Measurements from ENCODE around the gene C19orf38.

The C19orf38 gene

DNA sequence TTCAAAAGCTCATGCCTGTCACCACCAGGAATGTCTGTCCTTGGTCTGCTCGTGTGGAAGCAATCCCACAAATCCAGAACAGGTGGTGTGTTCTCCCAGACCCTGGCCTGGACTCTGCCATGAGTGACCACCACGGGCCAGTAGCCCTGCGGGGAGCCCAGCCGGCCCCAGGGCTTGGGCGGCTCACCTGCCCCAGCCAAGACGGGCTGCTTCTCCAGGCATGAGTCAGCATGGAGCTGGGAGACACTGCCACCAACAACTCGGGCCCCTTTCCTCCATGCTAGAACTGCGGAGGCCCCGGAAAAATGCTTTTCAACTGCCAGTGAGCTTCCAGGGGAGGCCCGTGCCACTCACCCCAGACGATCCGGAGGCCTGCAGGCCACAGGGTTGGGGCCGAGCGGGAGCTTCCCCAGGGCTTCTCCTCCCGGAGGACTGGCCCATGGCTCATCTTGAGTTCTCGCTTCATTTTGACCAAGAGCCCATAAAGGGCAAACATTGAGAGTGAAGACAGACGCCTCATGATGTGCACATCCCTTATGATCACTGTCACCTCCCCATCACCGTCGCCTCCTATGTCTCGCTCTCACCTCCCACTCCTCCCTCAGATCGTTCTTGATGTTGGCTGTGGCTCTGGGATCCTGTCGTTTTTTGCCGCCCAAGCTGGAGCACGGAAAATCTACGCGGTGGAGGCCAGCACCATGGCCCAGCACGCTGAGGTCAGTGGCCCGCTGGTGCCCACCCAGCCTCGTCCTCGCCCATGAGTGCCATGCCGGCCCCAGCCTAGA is 63.6 kb downstream of the C19orf38 start:
- no peak for DNase-seq (ENCODE audit: low read depth)

- no peak for DNase-seq (ENCODE audit: low read depth)
These were observed 64.4 kb downstream of the C19orf38 start for GRCh38 chr19:10912619-10913018.

DNA sequence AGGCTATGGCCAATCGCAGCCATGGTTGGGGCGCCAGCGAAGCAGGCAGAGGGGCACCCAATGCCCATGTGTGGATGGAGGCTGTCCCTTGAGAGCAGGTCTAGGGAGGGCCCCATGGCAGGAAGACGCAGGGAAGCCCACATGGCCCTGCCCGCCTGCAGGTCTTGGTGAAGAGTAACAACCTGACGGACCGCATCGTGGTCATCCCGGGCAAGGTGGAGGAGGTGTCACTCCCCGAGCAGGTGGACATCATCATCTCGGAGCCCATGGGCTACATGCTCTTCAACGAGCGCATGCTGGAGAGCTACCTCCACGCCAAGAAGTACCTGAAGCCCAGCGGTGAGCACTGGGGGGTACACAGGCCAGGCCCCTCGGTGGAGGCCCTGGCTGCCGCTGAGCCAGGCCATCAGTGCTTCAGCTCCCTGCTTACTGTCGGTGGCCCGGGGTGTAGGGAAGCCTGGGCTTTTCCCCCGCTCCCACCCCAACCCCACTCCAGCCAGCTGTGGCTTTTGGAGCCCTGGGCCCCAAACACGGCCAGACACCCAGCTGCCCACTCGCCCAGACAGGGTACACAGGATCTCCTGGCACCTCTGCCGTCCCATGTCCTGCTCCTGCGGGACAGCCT is 65.6 kb downstream of the C19orf38 start:
- no peak for DNase-seq (ENCODE audit: low read depth)

DNA sequence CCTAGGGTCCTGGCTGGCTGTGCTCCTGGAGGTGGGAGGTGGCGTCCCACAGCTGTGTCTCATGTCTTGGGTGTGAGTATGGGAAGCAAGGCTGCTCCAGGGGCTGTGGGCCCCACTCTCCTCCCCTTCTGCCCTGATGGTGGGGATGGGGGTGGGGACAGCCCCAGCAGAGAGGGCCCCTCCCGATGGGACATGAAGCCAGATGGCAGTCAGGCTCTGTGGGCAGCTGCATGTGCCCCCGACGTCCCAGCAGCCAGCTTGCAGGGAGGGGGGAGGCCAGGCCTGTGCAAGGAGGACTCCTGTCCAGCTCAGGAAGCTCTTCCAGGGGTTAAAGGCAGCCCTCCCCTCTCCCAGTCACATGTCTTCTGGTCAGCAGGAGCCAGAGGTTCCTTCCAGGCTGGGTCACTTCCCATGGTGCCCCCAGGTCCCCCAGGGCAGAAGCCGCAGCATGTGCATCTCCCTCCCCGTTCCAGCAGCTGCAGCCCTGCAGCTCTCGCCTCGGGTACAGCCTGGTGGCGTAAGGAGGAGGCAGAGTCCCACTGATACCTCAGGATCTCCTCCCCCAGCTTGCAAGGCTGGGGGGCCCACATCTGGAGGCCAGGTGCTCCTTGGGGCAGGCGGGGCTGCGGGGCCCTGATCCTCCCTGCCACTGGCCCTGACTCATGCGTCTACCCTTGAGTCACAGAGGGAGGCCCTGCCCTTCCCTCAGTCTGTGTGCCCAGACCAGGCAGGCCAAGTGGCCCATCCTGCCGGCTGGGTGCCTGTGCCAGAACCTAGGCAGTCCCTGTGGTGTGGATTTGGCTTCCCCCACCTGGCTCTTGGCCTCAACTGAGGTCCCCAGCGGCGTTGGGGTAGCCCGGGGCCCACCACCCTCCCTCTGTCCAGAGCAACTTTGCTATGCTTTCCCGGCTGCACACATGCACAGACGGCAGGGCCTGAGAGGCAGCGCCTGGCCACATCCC is 67.2 kb downstream of the C19orf38 start:
- DNase-seq (ENCODE audit: low read depth) = peak; percentile 70

DNA sequence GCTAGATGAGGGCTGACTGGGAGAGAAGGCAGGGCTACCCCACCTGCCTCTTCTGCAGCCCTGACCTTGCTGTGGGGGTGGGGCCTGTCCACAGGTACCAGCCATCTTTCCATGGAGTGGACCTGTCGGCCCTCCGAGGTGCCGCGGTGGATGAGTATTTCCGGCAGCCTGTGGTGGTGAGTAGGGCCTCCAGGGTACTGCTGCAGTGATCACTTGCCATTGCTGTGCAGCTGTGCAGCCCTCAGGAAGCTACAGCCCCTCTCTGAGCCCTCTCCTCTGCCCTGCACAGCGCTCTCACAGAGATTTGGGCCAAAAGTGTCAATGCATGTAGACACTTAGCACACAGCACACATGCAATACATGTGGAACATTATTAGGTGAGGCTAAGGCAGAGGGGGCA is 68.4 kb downstream of the C19orf38 start:
- DNase-seq (ENCODE audit: low read depth) = no peak

GRCh38 chr19:10918359-10918758 is 70.1 kb downstream of the C19orf38 start:
- no peak for DNase-seq (ENCODE audit: low read depth)
